Panc1 (cell line): ENCODE measurements around the gene POLR3E.

Experiments used
- CTCF ChIP-seq: fragments of 450-650 bp; IDR thresholded peaks from 2 replicates; pipeline ENCODE4 v1.5.1; 2017; ENCODE audit warnings: mild to moderate bottlenecking
- POLR2AphosphoS5 ChIP-seq: IDR thresholded peaks from 2 replicates; pipeline ENCODE4 v1.6.1; 2012; ENCODE audit warnings: mild to moderate bottlenecking, low read depth, low read length, moderate library complexity
- REST ChIP-seq, 2 experiments: IDR thresholded peaks; 2 replicates each; pipeline ENCODE4 v1.6.1; 2011 to 2012; ENCODE audit warnings: low read depth in 2 of 2, control low read depth in 1 of 2, low read length in 1 of 2, mild to moderate bottlenecking in 1 of 2, moderate library complexity in 1 of 2; ENCODE audit not compliant: insufficient read depth in 1 of 2
- TCF7L2 ChIP-seq: IDR thresholded peaks from 2 replicates; pipeline ENCODE4 v1.6.1; 2011; ENCODE audit warnings: mild to moderate bottlenecking, low read depth, low read length, inconsistent platforms

- TF ChIP-seq CTCF (no peak), POLR2AphosphoS5 (no peak), REST (IDR thresholded peaks at IDR 0.05; ENCODE audit: insufficient read depth in 1 of 2, low read depth in 2 of 2, low read length in 1 of 2) (no peak), TCF7L2 (no peak)
Observed at GRCh38 chr16:22291860-22292318, 5.3 kb upstream of the POLR3E start.
